ENCODE results near the gene C1orf35. TPM values are rescaled to one million over a fixed set of nuclear protein-coding genes. Genes with fewer than 3 reads are reported as not detected.

C1orf35 gene
- total RNA-seq, 1 donor from 2014 or later, result 12.4 TPM

DNA sequence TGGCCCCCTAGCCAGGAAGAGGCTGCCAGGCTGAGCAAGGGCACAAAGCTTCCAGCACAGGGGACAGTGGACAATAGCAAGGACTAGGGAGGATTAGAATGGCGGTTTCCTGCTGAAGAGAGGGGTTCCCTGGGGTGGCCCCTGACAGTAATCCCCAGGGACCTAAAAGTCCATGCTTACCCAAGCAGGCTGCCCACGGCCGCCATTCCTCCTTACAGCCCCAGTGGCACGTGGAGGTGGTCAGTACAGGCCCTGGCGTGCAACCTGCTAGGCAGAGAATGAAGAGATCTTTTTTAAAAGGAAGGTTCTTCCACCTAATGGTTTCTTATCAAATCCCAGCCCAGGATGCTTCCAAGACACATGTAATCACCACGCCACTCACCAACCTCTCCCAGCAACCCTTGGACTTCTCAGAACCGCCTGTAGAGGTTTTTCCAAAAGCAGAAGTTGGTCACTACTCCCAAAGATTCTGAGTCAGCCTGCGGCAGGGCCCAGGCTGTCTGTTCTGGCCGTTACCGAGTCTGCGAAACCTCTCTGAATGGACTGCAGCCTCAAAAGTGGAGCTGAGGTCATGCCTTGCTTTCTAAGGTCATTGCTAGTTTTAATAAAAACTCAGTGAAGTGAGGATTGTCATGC lies 5.0 kb upstream of the C1orf35 start:
- DNase-seq, result peak; percentile 51
- Histone ChIP-seq H3K27ac (peak overlapping the region; percentile 92), H3K9me3 (no peaks in the 10 kb centered on the region), H3K4me3 (peak overlapping the region; percentile 78), H3K4me1 (peaks cover 31% of the 10 kb centered on the region), H3K36me3 (peaks cover 23% of the 10 kb centered on the region), H3K27me3 (ENCODE audit: low read depth) (no peaks in the 10 kb centered on the region)
- intact Hi-C loops (cut with DNase I), result no loop called here
- no peak for ATAC-seq
- TF ChIP-seq, protein P1, sequence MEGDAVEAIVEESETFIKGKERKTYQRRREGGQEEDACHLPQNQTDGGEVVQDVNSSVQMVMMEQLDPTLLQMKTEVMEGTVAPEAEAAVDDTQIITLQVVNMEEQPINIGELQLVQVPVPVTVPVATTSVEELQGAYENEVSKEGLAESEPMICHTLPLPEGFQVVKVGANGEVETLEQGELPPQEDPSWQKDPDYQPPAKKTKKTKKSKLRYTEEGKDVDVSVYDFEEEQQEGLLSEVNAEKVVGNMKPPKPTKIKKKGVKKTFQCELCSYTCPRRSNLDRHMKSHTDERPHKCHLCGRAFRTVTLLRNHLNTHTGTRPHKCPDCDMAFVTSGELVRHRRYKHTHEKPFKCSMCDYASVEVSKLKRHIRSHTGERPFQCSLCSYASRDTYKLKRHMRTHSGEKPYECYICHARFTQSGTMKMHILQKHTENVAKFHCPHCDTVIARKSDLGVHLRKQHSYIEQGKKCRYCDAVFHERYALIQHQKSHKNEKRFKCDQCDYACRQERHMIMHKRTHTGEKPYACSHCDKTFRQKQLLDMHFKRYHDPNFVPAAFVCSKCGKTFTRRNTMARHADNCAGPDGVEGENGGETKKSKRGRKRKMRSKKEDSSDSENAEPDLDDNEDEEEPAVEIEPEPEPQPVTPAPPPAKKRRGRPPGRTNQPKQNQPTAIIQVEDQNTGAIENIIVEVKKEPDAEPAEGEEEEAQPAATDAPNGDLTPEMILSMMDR (IDR thresholded peaks at IDR 0.05), result no peak

DNA sequence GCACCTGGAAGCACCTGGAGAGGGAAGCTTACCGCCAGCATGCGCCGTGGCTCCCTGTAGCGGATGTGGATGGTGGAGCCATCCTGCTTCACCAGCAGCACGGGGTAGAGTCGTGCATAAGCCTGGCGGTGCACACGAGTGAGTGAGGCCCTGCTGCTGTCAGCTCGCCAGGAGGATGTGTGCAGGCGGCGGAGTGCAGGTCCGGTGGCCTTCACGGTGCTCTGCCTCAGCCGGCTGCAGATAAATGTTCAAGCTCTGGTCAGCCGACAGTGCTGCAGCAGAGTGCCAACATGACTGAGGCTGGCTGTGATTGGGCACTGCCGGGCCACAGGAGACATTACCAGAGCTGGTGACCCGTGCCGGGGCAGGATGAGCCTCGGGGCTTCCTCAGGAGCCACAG lies 4.5 kb upstream of the C1orf35 start:
- Histone ChIP-seq H3K9me3 (no peaks in the 10 kb centered on the region), H3K4me1 (peaks cover 31% of the 10 kb centered on the region), H3K27ac (no peak overlapping the region), H3K36me3 (peaks cover 23% of the 10 kb centered on the region), H3K27me3 (ENCODE audit: low read depth) (no peaks in the 10 kb centered on the region), H3K4me3 (no peak overlapping the region)
- intact Hi-C loops (cut with DNase I), result no loop called here
- ATAC-seq, result no peak
- DNase-seq, result peak; percentile 45
- TF ChIP-seq, protein P1 (IDR thresholded peaks at IDR 0.05), result no peak

DNA sequence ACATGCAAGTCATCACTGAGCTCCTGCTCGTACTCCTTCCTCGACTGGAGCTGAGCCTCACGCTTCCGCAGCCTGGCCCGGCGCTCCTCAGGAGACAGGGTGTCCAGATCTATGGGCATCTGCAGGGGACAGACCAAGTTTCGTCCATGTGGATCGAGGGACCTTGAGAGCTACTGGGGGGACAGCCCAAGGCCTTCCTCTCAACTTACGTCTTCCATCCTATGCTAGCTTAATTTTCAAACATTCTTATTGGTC lies 3.6 kb upstream of the C1orf35 start:
- H3K4me1 ChIP-seq, result peaks cover 39% of the 10 kb centered on the region

DNA sequence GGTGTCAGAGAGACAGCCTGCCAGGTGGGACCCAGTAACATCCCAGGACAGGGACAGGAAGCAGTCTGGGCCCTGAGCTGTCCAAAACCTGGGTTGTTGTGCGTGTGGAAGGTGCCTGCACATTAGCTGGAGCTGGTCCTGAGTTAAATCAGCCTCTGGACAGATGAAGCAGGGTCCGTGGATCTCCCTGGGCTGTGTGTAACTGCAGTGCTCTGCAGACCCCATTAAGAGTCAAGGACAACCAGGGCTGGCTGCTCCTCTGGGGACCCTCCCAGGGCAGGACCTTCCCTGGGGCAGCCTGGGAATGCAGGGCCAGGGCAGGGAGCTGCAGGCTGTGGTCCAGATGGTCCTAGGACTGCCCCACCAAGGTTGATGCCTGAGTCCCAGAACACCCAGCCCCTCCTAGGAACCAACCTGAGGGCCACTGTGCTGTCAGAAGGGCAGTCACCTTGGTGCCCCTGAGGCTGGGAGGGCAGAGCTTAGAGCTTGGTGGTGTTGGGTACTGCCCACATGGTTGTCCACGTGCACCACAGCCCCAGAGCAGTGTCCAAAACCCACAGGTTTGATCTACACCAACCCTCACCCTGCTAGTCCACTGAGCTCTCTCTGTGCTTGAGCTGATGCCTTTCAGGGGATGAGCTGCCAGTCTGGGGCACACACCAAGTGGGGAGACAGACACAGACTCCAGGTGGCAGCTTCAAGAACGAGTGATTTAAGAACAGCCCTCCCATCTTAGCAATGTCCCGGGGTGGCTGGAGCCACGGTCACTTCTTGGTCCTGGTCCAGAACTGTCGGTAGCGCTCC lies 3.1 kb upstream of the C1orf35 start:
- Histone ChIP-seq H3K4me3 (no peak overlapping the region), H3K36me3 (peaks cover 23% of the 10 kb centered on the region), H3K9me3 (no peaks in the 10 kb centered on the region), H3K27ac (no peak overlapping the region), H3K27me3 (ENCODE audit: low read depth) (no peaks in the 10 kb centered on the region), H3K4me1 (peaks cover 44% of the 10 kb centered on the region)
- TF ChIP-seq, protein P1 (IDR thresholded peaks at IDR 0.05), result no peak
- intact Hi-C loops (cut with DNase I), result no loop called here
- DNase-seq, result no peak
- ATAC-seq, result no peak

More for the DNA sequence above, 3.6 kb upstream of the C1orf35 start:
- peaks cover 23% of the 10 kb centered on the region for H3K36me3 ChIP-seq
- ATAC-seq (no peak), DNase-seq (no peak)
- TF ChIP-seq, protein P1 (IDR thresholded peaks at IDR 0.05), result no peak
- no peaks in the 10 kb centered on the region for H3K27me3 ChIP-seq (ENCODE audit: low read depth)
- H3K9me3 ChIP-seq, result no peaks in the 10 kb centered on the region
- intact Hi-C loops (cut with DNase I), result no loop called here
- H3K27ac ChIP-seq, result no peak overlapping the region
- H3K4me3 ChIP-seq, result no peak overlapping the region

DNA sequence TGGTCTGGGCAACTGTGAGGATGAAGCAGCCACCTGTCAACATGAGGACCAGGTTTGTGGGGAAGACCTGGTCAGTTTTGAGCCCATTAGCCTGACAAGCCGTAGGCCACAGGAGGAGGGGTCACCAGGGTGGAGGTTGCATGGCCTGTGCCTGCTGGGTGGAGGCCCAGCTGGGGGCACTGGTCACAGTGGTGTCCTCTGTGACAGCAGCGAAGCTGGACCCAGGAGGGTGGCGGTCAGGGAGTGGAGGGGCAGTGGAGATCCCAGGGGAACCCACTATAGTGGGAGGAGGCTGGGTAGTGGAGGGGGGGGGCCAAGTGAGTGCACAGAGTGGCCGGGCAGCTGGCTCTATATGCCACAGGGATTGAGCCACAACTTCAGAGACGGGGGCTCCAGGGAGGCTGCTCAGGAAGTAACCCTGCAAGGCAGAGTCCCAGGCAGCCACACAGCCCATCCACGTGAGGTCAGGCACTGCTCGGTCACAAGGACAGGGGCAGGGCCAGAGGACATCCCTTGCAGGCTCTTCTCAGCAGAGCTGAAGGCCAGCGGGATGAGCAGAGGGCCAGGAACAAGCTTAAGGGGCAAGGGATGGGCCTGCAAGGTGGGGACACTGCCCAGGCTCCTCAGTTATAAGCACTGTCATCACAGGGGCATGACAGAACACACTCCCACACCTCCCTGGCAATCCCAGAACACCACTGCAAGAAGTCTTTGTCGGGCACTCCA lies 2.3 kb upstream of the C1orf35 start:
- H3K4me3 ChIP-seq, result no peak overlapping the region
- no peaks in the 10 kb centered on the region for H3K9me3 ChIP-seq
- H3K4me1 ChIP-seq, result peaks cover 41% of the 10 kb centered on the region
- no peak for DNase-seq
- intact Hi-C loops (cut with DNase I), result no loop called here
- H3K27me3 ChIP-seq (ENCODE audit: low read depth), result no peaks in the 10 kb centered on the region
- no peak overlapping the region for H3K27ac ChIP-seq
- peaks cover 28% of the 10 kb centered on the region for H3K36me3 ChIP-seq
- TF ChIP-seq, protein P1 (IDR thresholded peaks at IDR 0.05), result no peak
- ATAC-seq, result no peak
